SK-N-SH treated with all-trans-retinoic acid at 6 μM for 48 hours (cell line): ENCODE measurements around the gene ZNF705A.
A peak's percentile ranks its signal among the peaks of the same experiment; 100 is the strongest.
"Not testable (repeated sequence)": the region's sequence is repeated elsewhere in the genome, so short reads cannot be mapped to it uniquely, and the experiment has no call there.

Experiments
- ATAC-seq: fragments of 200-7000 bp; cut with Tn5 transposase; 3 replicates; pipeline ENCODE4 v1.9.1; 2020; ENCODE audit warnings: mild to moderate bottlenecking, moderate library complexity
- ARNTL ChIP-seq: fragments of 450-650 bp; formaldehyde crosslinking; IDR thresholded peaks from 2 replicates; pipeline ENCODE4 v1.5.0; 2020; ENCODE audit warnings: low read depth, mild to moderate bottlenecking, moderate library complexity, borderline replicate concordance
- BACH2 ChIP-seq: fragments of 250-450 bp; sonication (Bioruptor Pico); IDR thresholded peaks from 2 replicates; pipeline ENCODE4 v1.9.0; 2021; ENCODE audit warnings: mild to moderate bottlenecking, borderline replicate concordance
- CREB5 ChIP-seq: fragments of 250-450 bp; sonication (Bioruptor Pico); IDR thresholded peaks from 2 replicates; pipeline ENCODE4 v1.5.1; 2020; ENCODE audit warnings: low read depth, mild to moderate bottlenecking, moderate library complexity
- POU6F1 ChIP-seq: fragments of 250-450 bp; sonication (Bioruptor Pico); IDR thresholded peaks from 2 replicates; pipeline ENCODE4 v1.8.0; 2021; ENCODE audit warnings: low read depth, mild to moderate bottlenecking, moderate library complexity, borderline replicate concordance
- PPARA ChIP-seq: fragments of 250-450 bp; sonication (Bioruptor Pico); IDR thresholded peaks from 2 replicates; pipeline ENCODE4 v1.5.0; 2020; ENCODE audit warnings: mild to moderate bottlenecking, borderline replicate concordance
- SNAI2 ChIP-seq: fragments of 250-450 bp; sonication (Bioruptor Pico); IDR thresholded peaks from 2 replicates; pipeline ENCODE4 v1.5.0; 2020; ENCODE audit warnings: mild to moderate bottlenecking, moderate library complexity
- TCF4 ChIP-seq: fragments of 250-450 bp; sonication (Bioruptor Pico); IDR thresholded peaks from 2 replicates; pipeline ENCODE4 v1.8.0; 2021; ENCODE audit warnings: mild to moderate bottlenecking, moderate library complexity, borderline replicate concordance
- TSHZ2 ChIP-seq: fragments of 250-450 bp; sonication (Bioruptor Pico); IDR thresholded peaks from 2 replicates; pipeline ENCODE4 v1.5.0; 2020; ENCODE audit warnings: mild to moderate bottlenecking, moderate library complexity

ZNF705A gene

GRCh38 chr12:8156416-8156815 lies 399 bp upstream of the ZNF705A start (continued):
- TF ChIP-seq TCF4 (CRISPR knock-in tag) (no peak), POU6F1 (no peak)

- ATAC-seq = no peak; the same call in 2 of the 3 replicates
These were observed 826 bp downstream of the ZNF705A start for GRCh38 chr12:8157484-8158198.

GRCh38 chr12:8172911-8173310 lies 16.1 kb downstream of the ZNF705A start:
- not testable (repeated sequence) for ATAC-seq

More at GRCh38 chr12:8157484-8158198, 826 bp downstream of the ZNF705A start:
- no peak for TF ChIP-seq PPARA
- TF ChIP-seq SNAI2 (CRISPR knock-in tag) = no peak
- no peak for TF ChIP-seq TSHZ2 (CRISPR knock-in tag)
- TF ChIP-seq CREB5 (CRISPR knock-in tag) = no peak
- no peak for TF ChIP-seq BACH2 (CRISPR knock-in tag)
- TF ChIP-seq ARNTL (CRISPR knock-in tag) = no peak

GRCh38 chr12:8179989-8180585 lies 23.3 kb downstream of the ZNF705A start:
- peak; percentile 66 for ATAC-seq

GRCh38 chr12:8181271-8181670 lies 24.5 kb downstream of the ZNF705A start:
- not testable (repeated sequence) for ATAC-seq

- ATAC-seq = not testable (repeated sequence)
These were observed 26.1 kb downstream of the ZNF705A start for GRCh38 chr12:8182923-8183322.

- ATAC-seq = not testable (repeated sequence)
These were observed 26.5 kb downstream of the ZNF705A start for GRCh38 chr12:8183346-8183745.

GRCh38 chr12:8184206-8184605 lies 27.4 kb downstream of the ZNF705A start:
- not testable (repeated sequence) for ATAC-seq

GRCh38 chr12:8188088-8188487 lies 31.3 kb downstream of the ZNF705A start:
- not testable (repeated sequence) for ATAC-seq

- ATAC-seq = not testable (repeated sequence)
These were observed 41.0 kb downstream of the ZNF705A start for GRCh38 chr12:8197685-8198308.

- ATAC-seq = not testable (repeated sequence)
These were observed 62.0 kb downstream of the ZNF705A start for GRCh38 chr12:8218711-8219382.

GRCh38 chr12:8221375-8221774 lies 64.6 kb downstream of the ZNF705A start:
- not testable (repeated sequence) for ATAC-seq

GRCh38 chr12:8221844-8222243 lies 65.0 kb downstream of the ZNF705A start:
- not testable (repeated sequence) for ATAC-seq

GRCh38 chr12:8222303-8222702 lies 65.5 kb downstream of the ZNF705A start:
- not testable (repeated sequence) for ATAC-seq

GRCh38 chr12:8223646-8224045 lies 66.8 kb downstream of the ZNF705A start:
- not testable (repeated sequence) for ATAC-seq
